Kidney epithelial cell (primary cell): Measurements from ENCODE around the gene UHRF1. TPM values are rescaled to one million over a fixed set of nuclear protein-coding genes. Genes with fewer than 3 reads are reported as not detected.
"Not testable (repeated sequence)": the region's sequence is repeated elsewhere in the genome, so short reads cannot be mapped to it uniquely, and the experiment has no call there.

Experiments used
- DNase-seq: peaks from one replicate; pipeline ENCODE4 v3.0.0-alpha.2; 2010; ENCODE audit warnings: low read depth
- H3K27me3 ChIP-seq: 2 replicates; pipeline ENCODE4 v1.6.0; 2011; ENCODE audit warnings: low read length; ENCODE audit not compliant: control insufficient read depth, insufficient read depth
- H3K36me3 ChIP-seq: 2 replicates; pipeline ENCODE4 v1.5.1; 2011; ENCODE audit warnings: low read length; ENCODE audit not compliant: control insufficient read depth, insufficient read depth
- H3K4me3 ChIP-seq: 2 replicates; pipeline ENCODE4 v1.5.1; 2011; ENCODE audit warnings: low read depth, mild to moderate bottlenecking, control low read depth, low read length
- CTCF ChIP-seq: IDR thresholded peaks from 2 replicates; pipeline ENCODE4 v1.5.1; 2011; ENCODE audit warnings: mild to moderate bottlenecking, moderate library complexity, low read length, control low read depth, inconsistent platforms; ENCODE audit not compliant: insufficient read depth, poor library complexity, severe bottlenecking
- total RNA-seq: library from RNA; depleted of rRNA; stranded (reverse); fragments of >200 nt; gene quantifications from 2 replicates; pipeline ENCODE4 v1.2.3, GENCODE V29; 2015

UHRF1 gene
- total RNA-seq, 1 donor from 2014 or later: 21.2 TPM

GRCh38 chr19:4879041-4879440 is 30.3 kb upstream of the UHRF1 start:
- H3K4me3 ChIP-seq: no peak overlapping the region
- no peak for TF ChIP-seq CTCF
- no peaks in the 10 kb centered on the region for H3K36me3 ChIP-seq
- DNase-seq: no peak
- no peaks in the 10 kb centered on the region for H3K27me3 ChIP-seq

- not testable (repeated sequence) for H3K4me3 ChIP-seq, DNase-seq, H3K36me3 ChIP-seq, H3K27me3 ChIP-seq
Observed at GRCh38 chr19:4882874-4883273, 26.4 kb upstream of the UHRF1 start.

- H3K27me3 ChIP-seq, DNase-seq, H3K36me3 ChIP-seq, H3K4me3 ChIP-seq: not testable (repeated sequence)
Observed at GRCh38 chr19:4884993-4885392, 24.3 kb upstream of the UHRF1 start.

GRCh38 chr19:4887803-4888202 is 21.5 kb upstream of the UHRF1 start:
- not testable (repeated sequence) for H3K36me3 ChIP-seq, H3K4me3 ChIP-seq, H3K27me3 ChIP-seq, DNase-seq

- no peaks in the 10 kb centered on the region for H3K36me3 ChIP-seq
- TF ChIP-seq CTCF: no peak
- DNase-seq: no peak
- no peak overlapping the region for H3K4me3 ChIP-seq
- H3K27me3 ChIP-seq: peaks cover 2% of the 10 kb centered on the region
Observed at GRCh38 chr19:4889034-4889815, 20.1 kb upstream of the UHRF1 start.

GRCh38 chr19:4891066-4891465 is 18.2 kb upstream of the UHRF1 start:
- H3K4me3 ChIP-seq: no peak overlapping the region
- DNase-seq: no peak
- no peak for TF ChIP-seq CTCF
- no peaks in the 10 kb centered on the region for H3K36me3 ChIP-seq
- peaks cover 2% of the 10 kb centered on the region for H3K27me3 ChIP-seq

GRCh38 chr19:4892962-4893361 is 16.3 kb upstream of the UHRF1 start:
- H3K36me3 ChIP-seq, H3K4me3 ChIP-seq, DNase-seq, H3K27me3 ChIP-seq: not testable (repeated sequence)

- Histone ChIP-seq H3K36me3 (no peaks in the 10 kb centered on the region), H3K27me3 (no peaks in the 10 kb centered on the region), H3K4me3 (no peak overlapping the region)
- no peak for DNase-seq
- no peak for TF ChIP-seq CTCF
Observed at GRCh38 chr19:4896372-4896771, 12.9 kb upstream of the UHRF1 start.
